Testis (tissue), 2 donors: Measurements from ENCODE around the gene STXBP5.

Experiments used
- POLR2A ChIP-seq: fragments of 450-650 bp; IDR thresholded peaks from one replicate; pipeline ENCODE4 v1.6.1; 2017; ENCODE audit warnings: antibody characterized with exemption, mild to moderate bottlenecking, moderate library complexity
- TF ChIP-seq, protein P1 (sequence below), 3 experiments: fragments of 450-650 bp in 2 of 3; fragments of 200-600 bp in 1 of 3; sonication (generic) in 1 of 3; IDR thresholded peaks; one replicate each; pipeline ENCODE4 v1.5.1; 2016 to 2019; ENCODE audit warnings: antibody characterized with exemption in 3 of 3, mild to moderate bottlenecking in 2 of 3, moderate library complexity in 1 of 3

- TF ChIP-seq, protein P1, sequence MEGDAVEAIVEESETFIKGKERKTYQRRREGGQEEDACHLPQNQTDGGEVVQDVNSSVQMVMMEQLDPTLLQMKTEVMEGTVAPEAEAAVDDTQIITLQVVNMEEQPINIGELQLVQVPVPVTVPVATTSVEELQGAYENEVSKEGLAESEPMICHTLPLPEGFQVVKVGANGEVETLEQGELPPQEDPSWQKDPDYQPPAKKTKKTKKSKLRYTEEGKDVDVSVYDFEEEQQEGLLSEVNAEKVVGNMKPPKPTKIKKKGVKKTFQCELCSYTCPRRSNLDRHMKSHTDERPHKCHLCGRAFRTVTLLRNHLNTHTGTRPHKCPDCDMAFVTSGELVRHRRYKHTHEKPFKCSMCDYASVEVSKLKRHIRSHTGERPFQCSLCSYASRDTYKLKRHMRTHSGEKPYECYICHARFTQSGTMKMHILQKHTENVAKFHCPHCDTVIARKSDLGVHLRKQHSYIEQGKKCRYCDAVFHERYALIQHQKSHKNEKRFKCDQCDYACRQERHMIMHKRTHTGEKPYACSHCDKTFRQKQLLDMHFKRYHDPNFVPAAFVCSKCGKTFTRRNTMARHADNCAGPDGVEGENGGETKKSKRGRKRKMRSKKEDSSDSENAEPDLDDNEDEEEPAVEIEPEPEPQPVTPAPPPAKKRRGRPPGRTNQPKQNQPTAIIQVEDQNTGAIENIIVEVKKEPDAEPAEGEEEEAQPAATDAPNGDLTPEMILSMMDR (IDR thresholded peaks at IDR 0.05), result no peak
- no peak for TF ChIP-seq POLR2A
Measured at GRCh38 chr6:147169529-147169928, 34.7 kb upstream of the STXBP5 start.
